ENCODE data around the gene PRDM15. TPM values are rescaled to one million over a fixed set of nuclear protein-coding genes. Genes with fewer than 3 reads are reported as not detected.

PRDM15 gene
- total and polyA plus RNA-seq, 3 experiments from 2014 or later = 2.2 to 13.1 (median 12.0) TPM

- Mint-ChIP-seq H3K36me3 (peaks cover 5 to 62% (median 18%) of the 10 kb centered on the region in 3 donors), H3K9me3 (no peaks in the 10 kb centered on the region), H3K4me1 (peaks cover 0 to 5% (median 3%) of the 10 kb centered on the region in 3 donors), H3K27me3 (no peaks in the 10 kb centered on the region), H3K4me3 (no peak overlapping the region), H3K27ac (peak overlapping the region in 2 of 8 donors; percentile 43 to 68)
- Histone ChIP-seq H3K4me1 (ENCODE audit: insufficient read depth, low read length) (no peaks in the 10 kb centered on the region), H3K27me3 (ENCODE audit: insufficient read depth, low read length, poor library complexity, severe bottlenecking) (no peaks in the 10 kb centered on the region), H3K9me3 (ENCODE audit: low read length) (no peaks in the 10 kb centered on the region), H3K27ac (ENCODE audit: low read depth, low read length) (no peak overlapping the region), H3K4me3 (ENCODE audit: low read length) (no peak overlapping the region), H3K36me3 (ENCODE audit: insufficient read depth, low read length) (peaks cover 21% of the 10 kb centered on the region)
- DNase-seq = no peak
- POLR2A ChIA-PET = no interaction called here
- CTCF ChIA-PET = no interaction called here
Observed at GRCh38 chr21:41857771-41858300, 21.3 kb downstream of the PRDM15 start.

GRCh38 chr21:41856572-41856971 lies 22.6 kb downstream of the PRDM15 start:
- DNase-seq = no peak
- Histone ChIP-seq H3K9me3 (ENCODE audit: low read length) (no peaks in the 10 kb centered on the region), H3K36me3 (ENCODE audit: insufficient read depth, low read length) (peaks cover 22% of the 10 kb centered on the region), H3K4me3 (ENCODE audit: low read length) (no peak overlapping the region), H3K27ac (ENCODE audit: low read depth, low read length) (no peak overlapping the region), H3K4me1 (ENCODE audit: insufficient read depth, low read length) (no peaks in the 10 kb centered on the region), H3K27me3 (ENCODE audit: insufficient read depth, low read length, poor library complexity, severe bottlenecking) (no peaks in the 10 kb centered on the region)
- ChIA-PET POLR2A (no interaction called here), CTCF (interaction anchor here (1.4 kb wide), 1 partner anchor 40 kb away, joined by 3 read pairs; no protein-coding TSS in a partner anchor)
- Mint-ChIP-seq H3K36me3 (peaks cover 5 to 72% (median 18%) of the 10 kb centered on the region in 3 donors), H3K27me3 (no peaks in the 10 kb centered on the region), H3K9me3 (no peaks in the 10 kb centered on the region), H3K4me3 (no peak overlapping the region), H3K4me1 (peaks cover 0 to 3% (median 1%) of the 10 kb centered on the region in 3 donors), H3K27ac (peak overlapping the region in 4 of 8 donors; percentile 45 to 81 (median 67))

GRCh38 chr21:41854426-41854995 lies 24.6 kb downstream of the PRDM15 start:
- H3K9me3 Mint-ChIP-seq = no peaks in the 10 kb centered on the region
- peaks cover 22% of the 10 kb centered on the region for H3K36me3 ChIP-seq (ENCODE audit: insufficient read depth, low read length)
- no peaks in the 10 kb centered on the region for H3K9me3 ChIP-seq (ENCODE audit: low read length)
- no peaks in the 10 kb centered on the region for H3K27me3 ChIP-seq (ENCODE audit: insufficient read depth, low read length, poor library complexity, severe bottlenecking)
- no peak overlapping the region for H3K27ac ChIP-seq (ENCODE audit: low read depth, low read length)
- no peak overlapping the region for H3K27ac Mint-ChIP-seq
- H3K4me1 Mint-ChIP-seq = peaks cover 0 to 1% (median 0%) of the 10 kb centered on the region in 3 donors
- no peak overlapping the region for H3K4me3 Mint-ChIP-seq
- POLR2A ChIA-PET = no interaction called here
- H3K36me3 Mint-ChIP-seq = peaks cover 5 to 81% (median 23%) of the 10 kb centered on the region in 3 donors
- H3K4me3 ChIP-seq (ENCODE audit: low read length) = no peak overlapping the region
- CTCF ChIA-PET = interaction anchor here (1.3 kb wide), 1 partner anchor 253 kb away, joined by 3 read pairs; no protein-coding TSS in a partner anchor
- no peaks in the 10 kb centered on the region for H3K27me3 Mint-ChIP-seq
- no peaks in the 10 kb centered on the region for H3K4me1 ChIP-seq (ENCODE audit: insufficient read depth, low read length)
- no peak for DNase-seq

- H3K4me3 ChIP-seq (ENCODE audit: low read length) = no peak overlapping the region
- H3K4me1 Mint-ChIP-seq = peaks cover 0 to 1% (median 0%) of the 10 kb centered on the region in 3 donors
- H3K27ac Mint-ChIP-seq = no peak overlapping the region
- H3K36me3 Mint-ChIP-seq = peaks cover 5 to 81% (median 23%) of the 10 kb centered on the region in 3 donors
- H3K27ac ChIP-seq (ENCODE audit: low read depth, low read length) = no peak overlapping the region
- no peaks in the 10 kb centered on the region for H3K4me1 ChIP-seq (ENCODE audit: insufficient read depth, low read length)
- H3K9me3 Mint-ChIP-seq = no peaks in the 10 kb centered on the region
- no peak overlapping the region for H3K4me3 Mint-ChIP-seq
- peaks cover 22% of the 10 kb centered on the region for H3K36me3 ChIP-seq (ENCODE audit: insufficient read depth, low read length)
- no peaks in the 10 kb centered on the region for H3K9me3 ChIP-seq (ENCODE audit: low read length)
- ChIA-PET CTCF (no interaction called here), POLR2A (no interaction called here)
- H3K27me3 Mint-ChIP-seq = peaks cover 0 to 1% of the 10 kb centered on the region in 2 donors
- no peak for DNase-seq
- H3K27me3 ChIP-seq (ENCODE audit: insufficient read depth, low read length, poor library complexity, severe bottlenecking) = no peaks in the 10 kb centered on the region
Observed at GRCh38 chr21:41852929-41853320, 26.2 kb downstream of the PRDM15 start.

GRCh38 chr21:41852151-41852928 lies 26.8 kb downstream of the PRDM15 start:
- no peaks in the 10 kb centered on the region for H3K4me1 ChIP-seq (ENCODE audit: insufficient read depth, low read length)
- H3K36me3 ChIP-seq (ENCODE audit: insufficient read depth, low read length) = peaks cover 22% of the 10 kb centered on the region
- H3K4me3 ChIP-seq (ENCODE audit: low read length) = no peak overlapping the region
- H3K9me3 Mint-ChIP-seq = no peaks in the 10 kb centered on the region
- peaks cover 5 to 81% (median 22%) of the 10 kb centered on the region in 3 donors for H3K36me3 Mint-ChIP-seq
- no peaks in the 10 kb centered on the region for H3K9me3 ChIP-seq (ENCODE audit: low read length)
- POLR2A ChIA-PET = no interaction called here
- peaks cover 0 to 1% (median 0%) of the 10 kb centered on the region in 3 donors for H3K4me1 Mint-ChIP-seq
- no peak overlapping the region for H3K4me3 Mint-ChIP-seq
- no peak for DNase-seq
- no peak overlapping the region for H3K27ac ChIP-seq (ENCODE audit: low read depth, low read length)
- no peak overlapping the region for H3K27ac Mint-ChIP-seq
- H3K27me3 Mint-ChIP-seq = peaks cover 0 to 1% of the 10 kb centered on the region in 2 donors
- H3K27me3 ChIP-seq (ENCODE audit: insufficient read depth, low read length, poor library complexity, severe bottlenecking) = no peaks in the 10 kb centered on the region
- CTCF ChIA-PET = no interaction called here

- no peak overlapping the region for H3K27ac Mint-ChIP-seq
- no peaks in the 10 kb centered on the region for H3K4me1 Mint-ChIP-seq
- CTCF ChIA-PET = no interaction called here
- H3K4me1 ChIP-seq (ENCODE audit: insufficient read depth, low read length) = no peaks in the 10 kb centered on the region
- no peaks in the 10 kb centered on the region for H3K9me3 ChIP-seq (ENCODE audit: low read length)
- POLR2A ChIA-PET = no interaction called here
- no peaks in the 10 kb centered on the region for H3K9me3 Mint-ChIP-seq
- peaks cover 22% of the 10 kb centered on the region for H3K36me3 ChIP-seq (ENCODE audit: insufficient read depth, low read length)
- no peak overlapping the region for H3K4me3 Mint-ChIP-seq
- no peak overlapping the region for H3K4me3 ChIP-seq (ENCODE audit: low read length)
- H3K27me3 ChIP-seq (ENCODE audit: insufficient read depth, low read length, poor library complexity, severe bottlenecking) = no peaks in the 10 kb centered on the region
- no peak for DNase-seq
- peaks cover 0 to 81% (median 20%) of the 10 kb centered on the region in 3 donors for H3K36me3 Mint-ChIP-seq
- H3K27me3 Mint-ChIP-seq = peaks cover 0 to 1% of the 10 kb centered on the region in 2 donors
- H3K27ac ChIP-seq (ENCODE audit: low read depth, low read length) = no peak overlapping the region
Observed at GRCh38 chr21:41851090-41851790, 27.9 kb downstream of the PRDM15 start.

GRCh38 chr21:41850085-41850484 lies 29.1 kb downstream of the PRDM15 start:
- peaks cover 0 to 84% (median 23%) of the 10 kb centered on the region in 3 donors for H3K36me3 Mint-ChIP-seq
- no peak overlapping the region for H3K4me3 ChIP-seq (ENCODE audit: low read length)

More at GRCh38 chr21:41850085-41850484, 29.1 kb downstream of the PRDM15 start:
- Mint-ChIP-seq H3K27ac (peak overlapping the region in 1 of 8 donors; percentile 59), H3K27me3 (peaks cover 0 to 1% of the 10 kb centered on the region in 2 donors), H3K4me3 (no peak overlapping the region), H3K9me3 (no peaks in the 10 kb centered on the region), H3K4me1 (no peaks in the 10 kb centered on the region)
- POLR2A ChIA-PET = no interaction called here
- no peak for DNase-seq
- CTCF ChIA-PET = no interaction called here
- Histone ChIP-seq H3K4me1 (ENCODE audit: insufficient read depth, low read length) (no peaks in the 10 kb centered on the region), H3K27ac (ENCODE audit: low read depth, low read length) (no peak overlapping the region), H3K27me3 (ENCODE audit: insufficient read depth, low read length, poor library complexity, severe bottlenecking) (no peaks in the 10 kb centered on the region), H3K9me3 (ENCODE audit: low read length) (no peaks in the 10 kb centered on the region), H3K36me3 (ENCODE audit: insufficient read depth, low read length) (peaks cover 21% of the 10 kb centered on the region)
